Endometrial microvascular endothelial cells (primary cell): ENCODE results near the gene GNPDA1. TPM values are rescaled to one million over a fixed set of nuclear protein-coding genes. Genes with fewer than 3 reads are reported as not detected.

ENCODE experiments used
- in situ Hi-C: cut with HindIII; loops from 2 replicates; pipeline ENCODE4 v1.10.0; 2017; ENCODE audit warnings: low sequenced_read_pairs, low pct_unique_long_range_greater_than_20kb; ENCODE audit errors: inconsistent ontology term
- total RNA-seq: library from RNA; depleted of rRNA; stranded (reverse); fragments of >200 nt; gene quantifications from one replicate; pipeline ENCODE4 v1.2.3, GENCODE V29; 2015; ENCODE audit errors: inconsistent ontology term

Gene GNPDA1
- total RNA-seq, 1 donor from 2014 or later, result 155 TPM

- in situ Hi-C loops, result no loop called here
Measured at GRCh38 chr5:142032150-142032549, 19.3 kb upstream of the GNPDA1 start.

GRCh38 chr5:142025637-142026036, 12.8 kb upstream of the GNPDA1 start:
- in situ Hi-C loops, result no loop called here

- in situ Hi-C loops, result loop anchor here (25.0 kb wide), 1 partner anchor 112 kb away; no protein-coding TSS in a partner anchor
Measured at GRCh38 chr5:142024771-142025304, 12.0 kb upstream of the GNPDA1 start.

GRCh38 chr5:142023836-142024235, 11.0 kb upstream of the GNPDA1 start:
- in situ Hi-C loops, result loop anchor here (25.0 kb wide), 1 partner anchor 113 kb away; no protein-coding TSS in a partner anchor

DNA sequence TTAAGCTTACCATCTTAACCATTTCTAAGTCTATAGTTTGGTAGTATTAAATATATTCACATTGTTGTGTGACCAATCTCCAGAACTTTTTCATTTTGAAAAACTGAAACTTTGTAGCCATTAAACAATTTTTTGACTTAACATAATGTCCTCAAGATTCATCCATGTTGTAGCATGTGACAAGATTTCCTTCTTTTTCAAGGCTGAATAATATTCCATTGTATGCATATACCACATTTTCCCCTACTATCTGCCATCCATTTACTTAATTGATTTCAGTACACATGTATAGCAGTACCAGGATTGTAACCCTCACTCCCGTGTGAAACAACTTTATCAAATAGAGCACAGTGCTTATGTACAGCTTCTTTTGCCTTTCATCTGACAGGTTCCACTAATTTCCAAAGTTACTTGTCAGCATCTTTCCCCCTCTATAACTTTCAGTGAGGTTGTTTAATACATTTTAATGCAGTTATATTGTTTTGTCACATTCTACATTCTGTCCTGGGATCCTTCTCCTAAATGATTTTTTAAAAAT, 7.4 kb upstream of the GNPDA1 start:
- in situ Hi-C loops, result loop anchor here (25.0 kb wide), 1 partner anchor 117 kb away; no protein-coding TSS in a partner anchor

DNA sequence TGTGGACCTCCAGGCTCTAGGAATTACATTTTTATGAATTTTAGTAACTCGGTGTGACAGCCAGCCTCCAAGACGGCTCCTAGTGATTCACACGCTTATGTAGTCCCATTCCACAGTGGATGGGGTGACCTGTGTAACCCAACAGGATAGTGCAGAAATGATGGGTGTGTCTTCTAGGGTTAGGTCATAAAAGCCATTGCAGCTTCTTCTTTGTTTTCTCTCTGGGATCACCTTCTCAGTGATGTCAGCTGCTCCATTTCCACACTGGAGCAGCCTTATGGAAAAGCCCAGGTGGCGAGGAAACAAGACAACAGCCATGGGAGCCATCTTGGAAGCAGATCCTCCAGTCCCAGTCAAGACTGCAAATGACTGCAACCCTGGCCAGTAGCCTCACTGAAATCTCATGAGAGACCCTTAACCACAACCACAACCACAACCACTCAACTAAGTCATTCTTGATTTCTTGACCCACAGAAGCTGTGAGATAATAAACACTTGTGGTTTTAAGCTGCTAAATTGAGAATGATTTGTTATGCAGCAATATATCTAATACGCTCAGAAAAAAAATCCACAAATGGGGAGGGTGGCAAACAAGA, 5.1 kb upstream of the GNPDA1 start:
- in situ Hi-C loops, result loop anchor here (25.0 kb wide), 1 partner anchor 119 kb away; no protein-coding TSS in a partner anchor

DNA sequence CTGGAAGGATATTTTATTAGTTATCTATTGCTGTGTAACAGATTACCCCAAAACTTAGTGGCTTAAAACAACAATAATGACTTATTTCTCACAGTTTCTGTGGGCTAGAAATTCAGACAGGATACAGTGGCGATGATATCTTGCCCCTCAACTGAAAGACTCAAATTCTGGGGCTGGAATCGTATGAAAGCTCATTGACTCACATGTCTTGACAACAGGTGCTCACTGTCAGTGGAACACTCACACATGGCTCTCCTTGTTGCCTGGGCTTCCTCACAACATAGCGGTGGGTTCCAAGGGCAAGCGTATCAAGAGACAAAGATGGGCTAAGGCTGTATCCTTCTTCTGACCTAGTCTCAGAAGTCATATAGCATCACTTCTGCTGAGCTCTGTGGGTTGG, 3.7 kb upstream of the GNPDA1 start:
- in situ Hi-C loops, result loop anchor here (25.0 kb wide), 1 partner anchor 121 kb away; no protein-coding TSS in a partner anchor

- in situ Hi-C loops, result loop anchor here (25.0 kb wide), 1 partner anchor 121 kb away; no protein-coding TSS in a partner anchor
Measured at GRCh38 chr5:142015781-142016533, 3.1 kb upstream of the GNPDA1 start.

- in situ Hi-C loops, result loop anchor here (25.0 kb wide), 1 partner anchor 122 kb away; no protein-coding TSS in a partner anchor
Measured at GRCh38 chr5:142014911-142015584, 2.2 kb upstream of the GNPDA1 start.

- in situ Hi-C loops, result loop anchor here (25.0 kb wide), 1 partner anchor 123 kb away; no protein-coding TSS in a partner anchor
Measured at GRCh38 chr5:142013734-142014521, 1.1 kb upstream of the GNPDA1 start.

DNA sequence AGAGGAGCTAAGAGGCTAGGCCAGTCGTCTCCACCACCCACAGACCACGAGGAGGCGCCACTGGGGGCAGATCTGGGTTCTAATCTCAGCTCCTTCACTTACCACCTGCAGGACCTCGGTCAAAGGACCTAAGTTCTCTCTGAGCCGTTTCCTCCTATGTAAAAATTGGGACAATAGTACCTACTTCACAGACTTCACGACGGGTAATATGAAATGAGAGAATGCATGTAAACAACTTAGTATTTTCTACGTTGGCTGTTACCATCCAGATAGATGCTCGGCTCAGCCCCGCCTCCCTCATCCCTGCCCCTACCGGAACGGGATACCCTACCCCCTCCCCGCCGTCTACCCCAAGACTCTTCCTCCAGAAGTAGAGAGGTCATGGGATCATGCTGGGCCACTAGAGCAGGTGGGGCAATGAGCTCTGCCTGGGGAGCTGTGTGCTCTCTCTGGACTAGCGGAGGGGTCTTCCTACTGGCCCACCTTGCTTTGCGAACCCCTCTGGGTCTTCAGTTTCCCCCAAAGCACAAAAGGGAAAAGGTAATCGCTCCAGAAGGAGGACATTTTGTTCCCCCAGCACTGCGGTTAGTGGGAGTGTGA, 541 bp downstream of the GNPDA1 start:
- in situ Hi-C loops, result loop anchor here (25.0 kb wide), 1 partner anchor 125 kb away; no protein-coding TSS in a partner anchor

DNA sequence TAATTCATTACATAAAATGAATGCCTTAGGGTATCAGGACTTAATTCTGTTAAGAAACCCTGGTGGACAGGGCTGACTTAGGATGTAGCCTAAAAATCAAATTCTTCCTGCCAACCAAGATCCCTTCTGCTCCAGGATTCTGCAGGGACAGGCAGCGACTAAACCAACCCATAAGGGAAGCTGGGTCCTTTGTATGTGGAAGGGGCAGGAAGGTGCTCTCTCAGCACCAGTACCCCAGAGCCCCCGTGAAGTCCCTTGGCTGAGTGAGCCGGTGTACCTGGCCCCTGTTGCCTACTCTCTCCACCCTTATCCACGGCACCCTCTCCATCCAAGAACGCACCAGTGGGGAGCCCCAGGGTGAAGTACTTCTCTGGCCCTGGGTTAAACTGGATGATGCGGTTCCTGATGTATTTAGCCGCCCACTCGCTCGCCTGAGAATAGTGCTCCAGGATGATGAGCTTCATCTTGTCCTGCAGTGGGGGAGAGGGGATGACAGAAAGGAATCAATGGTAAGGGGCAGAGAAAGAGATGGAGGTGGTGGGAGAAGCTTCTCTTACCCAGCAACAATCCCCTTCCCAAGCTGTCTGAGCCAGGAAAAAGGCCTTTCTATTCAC, 1.1 kb downstream of the GNPDA1 start:
- in situ Hi-C loops, result loop anchor here (25.0 kb wide), 1 partner anchor 126 kb away; no protein-coding TSS in a partner anchor

DNA sequence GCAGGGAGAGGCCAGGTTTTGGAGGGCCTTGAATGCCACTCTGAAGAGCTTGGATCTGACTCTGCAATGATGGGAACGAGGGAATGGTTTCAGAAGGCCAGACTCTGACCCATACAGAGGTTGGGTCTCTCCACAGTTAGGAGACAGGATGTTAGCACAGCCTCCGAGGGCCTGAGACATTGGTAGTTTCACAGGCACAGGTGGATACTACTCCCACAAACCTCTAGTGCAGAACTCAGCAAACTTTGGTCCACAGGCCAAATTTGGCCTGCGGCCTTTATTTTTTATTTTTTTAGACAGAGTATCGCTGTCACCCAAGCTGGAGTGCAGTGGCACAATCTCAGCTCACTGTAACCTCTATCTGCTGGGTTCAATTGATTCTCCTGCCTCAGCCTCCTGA, 2.9 kb downstream of the GNPDA1 start:
- in situ Hi-C loops, result loop anchor here (25.0 kb wide), 1 partner anchor 127 kb away; no protein-coding TSS in a partner anchor

GRCh38 chr5:142008813-142009212, 4.0 kb downstream of the GNPDA1 start:
- in situ Hi-C loops, result loop anchor here (25.0 kb wide), 1 partner anchor 128 kb away; no protein-coding TSS in a partner anchor

DNA sequence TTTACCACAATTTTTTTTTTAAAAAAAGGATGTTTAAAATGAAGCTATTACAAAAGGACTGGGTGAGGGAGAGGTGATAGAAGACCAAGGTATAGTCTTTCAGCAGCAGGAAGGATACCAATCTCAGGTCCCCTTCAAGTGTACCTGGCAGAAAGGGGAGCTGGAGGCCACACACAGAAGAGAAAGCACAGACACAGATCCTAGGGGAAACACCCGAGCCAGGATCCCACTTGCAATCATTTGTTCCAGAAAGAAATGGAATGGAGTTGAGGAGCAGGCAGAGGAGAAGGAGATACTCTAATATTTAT, 5.6 kb downstream of the GNPDA1 start:
- in situ Hi-C loops, result loop anchor here (25.0 kb wide), 1 partner anchor 130 kb away; no protein-coding TSS in a partner anchor

DNA sequence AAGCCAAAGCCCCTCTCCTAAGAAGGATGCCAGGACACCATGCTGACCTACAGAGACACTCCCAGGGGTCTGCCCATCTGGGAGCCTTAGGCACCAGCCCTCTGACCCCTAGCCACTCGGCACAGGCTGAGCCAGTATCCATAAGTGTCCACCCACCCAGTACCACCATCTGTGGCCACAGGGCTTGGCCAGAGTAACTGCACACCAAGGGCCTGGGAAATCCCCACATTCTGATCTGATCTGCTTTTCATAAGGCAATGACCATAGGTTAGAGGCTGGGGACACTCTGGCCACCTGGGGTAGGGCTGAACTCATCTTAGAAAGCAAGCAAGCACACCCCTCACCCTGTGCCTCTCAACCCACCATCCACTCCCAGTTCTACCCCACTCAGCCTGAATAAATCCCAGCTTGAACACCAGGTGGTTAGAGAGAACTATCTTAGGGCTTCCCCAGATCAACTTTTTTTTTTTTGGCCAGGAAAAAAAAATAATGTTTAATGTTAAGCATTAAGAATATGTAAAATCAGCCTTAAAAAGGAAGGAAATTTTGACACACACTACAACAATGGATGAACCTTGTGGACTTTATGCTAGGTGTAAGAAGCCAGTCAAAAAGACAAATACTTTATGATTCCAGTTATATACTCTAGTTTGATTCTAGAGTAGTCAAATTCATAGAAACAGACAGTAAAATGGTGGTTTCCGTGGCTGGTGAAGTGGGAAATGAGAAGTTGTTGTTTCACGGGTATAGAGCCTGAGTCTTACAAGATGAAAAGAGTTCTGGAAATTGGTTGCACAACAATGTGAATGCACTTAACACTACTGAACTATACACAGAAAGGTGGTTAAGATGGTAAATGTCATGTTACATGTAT, 6.2 kb downstream of the GNPDA1 start:
- in situ Hi-C loops, result loop anchor here (25.0 kb wide), 1 partner anchor 131 kb away; no protein-coding TSS in a partner anchor
